HT1080 (cell line): ENCODE data around the gene PSMD5. TPM values are rescaled to one million over a fixed set of nuclear protein-coding genes. Genes with fewer than 3 reads are reported as not detected.
A peak's percentile ranks its signal among the peaks of the same experiment; 100 is the strongest.

Source experiments
- DNase-seq: peaks from one replicate; pipeline ENCODE4 v3.0.0-alpha.2; 2015; ENCODE audit warnings: low read depth
- total RNA-seq: library from RNA; depleted of rRNA; stranded (reverse); fragments of >200 nt; shearing (Covaris generic); gene quantifications from 2 replicates; pipeline ENCODE4 v1.2.3, GENCODE V29; 2014

Gene PSMD5
- total RNA-seq, 1 experiment from 2014 or later = 13.2 TPM

DNA sequence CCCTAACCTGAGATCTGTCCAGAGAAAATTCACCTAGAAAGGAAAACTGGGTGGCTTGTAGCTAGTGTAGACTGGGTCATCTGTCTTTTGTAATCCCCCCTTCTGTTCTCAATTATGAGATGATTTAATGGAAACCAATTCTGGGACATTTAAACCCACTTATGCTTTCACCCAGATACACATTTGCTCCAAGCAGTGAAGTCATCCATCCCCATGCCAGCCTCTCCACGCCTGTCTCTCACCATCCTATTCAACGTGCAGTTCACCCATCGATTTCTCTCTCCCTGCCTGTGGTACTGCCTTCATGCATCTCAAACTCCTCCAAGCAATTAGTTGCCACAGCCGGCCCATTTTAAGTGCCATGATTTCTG is 32.5 kb upstream of the PSMD5 start:
- DNase-seq = no peak

DNA sequence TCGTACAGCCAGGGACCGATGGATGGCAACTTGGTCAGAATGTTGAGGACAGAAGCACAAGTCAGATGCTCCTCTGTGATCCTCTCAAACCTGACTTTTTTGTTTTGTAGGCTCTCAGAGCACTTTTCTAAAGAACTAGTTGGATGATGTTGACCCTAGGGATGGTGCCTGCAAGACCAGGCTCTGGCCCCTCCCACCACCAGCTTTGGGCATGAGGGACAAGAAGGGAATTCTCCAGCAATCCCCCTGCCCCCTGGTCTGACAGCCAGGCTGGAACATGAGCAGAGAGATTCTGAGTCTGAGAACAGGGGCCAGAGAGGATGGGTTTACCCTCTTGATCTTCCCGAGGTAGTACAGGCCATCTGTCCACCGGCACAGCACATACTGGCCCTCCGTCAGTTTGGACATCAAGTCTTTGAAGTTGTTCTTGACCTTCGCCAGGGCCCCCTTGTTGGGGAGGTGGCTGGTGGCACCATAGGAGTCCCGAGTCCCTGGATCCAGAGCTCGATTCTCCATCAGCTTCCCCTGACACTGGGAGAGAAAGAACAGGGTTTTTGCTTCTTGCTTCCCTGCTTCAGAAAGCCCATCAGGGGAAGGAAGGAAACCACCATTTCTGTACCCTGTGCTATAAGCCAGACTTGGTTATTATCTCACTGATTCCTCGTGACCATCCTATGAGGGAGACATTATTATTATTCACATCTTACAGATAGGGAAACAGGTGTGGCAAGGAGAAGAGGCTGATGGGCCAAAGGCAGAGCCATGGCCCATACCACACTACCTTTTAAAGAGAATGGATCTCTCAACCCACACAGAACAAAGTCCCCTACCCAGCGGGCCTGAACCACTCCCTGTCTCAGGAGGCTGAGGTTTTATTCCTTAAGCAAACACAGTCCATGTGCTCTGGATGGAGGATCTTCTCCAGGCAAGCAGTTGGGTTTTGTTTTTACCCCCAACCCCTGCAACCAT is 31.8 kb upstream of the PSMD5 start:
- no peak for DNase-seq

GRCh38 chr9:120873512-120873911 is 30.8 kb upstream of the PSMD5 start:
- peak; percentile 62 for DNase-seq

DNA sequence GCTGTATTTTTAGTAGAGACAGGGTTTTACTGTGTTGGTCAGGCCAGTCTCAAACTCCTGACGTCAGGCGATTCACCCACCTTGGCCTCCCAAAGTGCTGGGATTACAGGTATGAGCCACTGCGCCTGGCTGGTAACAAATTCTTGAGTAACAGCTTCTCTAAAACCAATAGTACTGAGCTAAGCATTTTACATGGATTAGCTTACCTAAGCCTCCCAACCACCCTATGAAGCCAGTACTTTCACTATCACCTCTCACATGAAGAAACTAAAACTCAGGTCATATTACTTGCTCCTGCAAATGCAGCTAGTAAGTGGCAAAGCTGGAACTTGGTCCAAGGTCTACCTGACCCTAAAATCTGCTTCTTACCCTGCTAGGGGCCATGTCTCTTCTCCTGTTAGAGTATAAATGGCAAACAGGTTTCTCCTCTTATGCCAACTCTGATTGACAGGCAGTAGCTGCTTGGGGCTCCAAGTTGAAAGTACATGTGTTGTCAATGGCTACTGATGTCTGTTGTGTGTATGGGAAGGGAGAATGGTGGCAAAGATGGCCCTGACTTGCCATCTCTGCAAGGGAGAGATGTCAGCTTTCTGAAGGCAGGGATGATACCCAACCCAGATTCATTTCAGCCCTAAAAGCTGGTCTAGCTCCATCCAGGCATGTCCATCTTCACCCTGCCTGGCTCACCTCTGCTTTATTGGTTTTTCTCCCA is 30.2 kb upstream of the PSMD5 start:
- no peak for DNase-seq

DNA sequence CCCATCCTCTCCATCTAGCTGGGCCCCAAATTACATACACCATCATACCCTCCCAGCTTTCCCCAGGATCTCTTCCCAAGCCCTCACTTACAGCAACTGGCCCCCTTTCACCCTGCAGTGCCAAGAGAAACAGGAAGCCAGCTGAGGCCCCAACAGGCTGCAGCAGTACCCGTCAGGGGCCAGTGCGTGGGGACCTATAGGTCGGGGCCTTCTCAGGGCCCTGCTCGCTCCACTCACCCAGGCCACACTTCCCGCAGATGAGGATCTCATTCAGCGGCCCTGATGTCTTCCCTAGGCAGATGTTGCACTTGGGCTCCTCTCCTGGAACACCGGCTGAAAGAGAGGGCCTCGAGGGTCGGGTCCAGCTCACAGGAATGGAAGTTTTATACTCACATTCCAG is 27.5 kb upstream of the PSMD5 start:
- no peak for DNase-seq

GRCh38 chr9:120869726-120870125 is 27.0 kb upstream of the PSMD5 start:
- no peak for DNase-seq

- no peak for DNase-seq
Observed at GRCh38 chr9:120869360-120869687, 26.6 kb upstream of the PSMD5 start.

- DNase-seq = no peak
Observed at GRCh38 chr9:120868676-120869359, 26.1 kb upstream of the PSMD5 start.

- DNase-seq = no peak
Observed at GRCh38 chr9:120868339-120868675, 25.6 kb upstream of the PSMD5 start.

- no peak for DNase-seq
Observed at GRCh38 chr9:120867676-120868338, 25.1 kb upstream of the PSMD5 start.

DNA sequence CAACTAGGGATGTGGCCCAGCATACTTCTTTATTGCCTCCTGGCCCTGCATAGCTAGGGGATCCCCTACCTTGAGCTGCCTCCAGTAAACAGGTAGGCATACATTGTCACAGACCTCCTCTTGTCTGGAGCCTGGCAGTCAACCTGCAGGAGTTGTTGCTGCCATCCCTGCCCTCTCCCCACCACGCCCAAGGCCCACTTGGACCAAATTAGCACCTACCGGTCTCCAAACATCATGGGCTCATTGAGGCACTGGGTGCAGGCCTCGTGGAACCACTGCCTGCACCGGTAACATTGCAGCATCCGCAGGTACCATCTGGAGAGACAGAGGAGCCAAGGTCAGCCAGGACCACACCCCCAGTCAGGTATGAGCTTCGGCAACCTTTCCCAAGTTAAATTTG is 23.9 kb upstream of the PSMD5 start:
- DNase-seq = no peak

- no peak for DNase-seq
Observed at GRCh38 chr9:120865809-120866208, 23.1 kb upstream of the PSMD5 start.

DNA sequence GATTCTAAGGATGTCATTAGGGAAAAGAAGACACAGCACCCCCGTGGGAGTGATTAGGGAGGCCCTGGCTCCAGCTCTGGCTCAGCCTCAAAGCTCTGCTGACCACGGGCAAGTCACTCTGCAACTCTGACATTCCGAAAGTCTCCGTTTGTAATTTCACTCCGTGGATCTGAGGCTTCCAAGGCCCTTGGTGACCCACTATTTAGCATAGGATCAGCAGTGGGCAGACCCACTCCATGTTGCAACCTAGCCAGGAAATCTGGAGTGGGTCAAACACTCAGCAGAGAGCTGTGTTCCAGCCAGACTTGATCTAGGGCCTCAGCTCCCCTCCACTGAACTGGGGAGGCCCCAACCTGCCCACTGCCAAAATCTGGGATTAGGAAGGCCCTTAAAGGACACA is 22.5 kb upstream of the PSMD5 start:
- DNase-seq = no peak

DNA sequence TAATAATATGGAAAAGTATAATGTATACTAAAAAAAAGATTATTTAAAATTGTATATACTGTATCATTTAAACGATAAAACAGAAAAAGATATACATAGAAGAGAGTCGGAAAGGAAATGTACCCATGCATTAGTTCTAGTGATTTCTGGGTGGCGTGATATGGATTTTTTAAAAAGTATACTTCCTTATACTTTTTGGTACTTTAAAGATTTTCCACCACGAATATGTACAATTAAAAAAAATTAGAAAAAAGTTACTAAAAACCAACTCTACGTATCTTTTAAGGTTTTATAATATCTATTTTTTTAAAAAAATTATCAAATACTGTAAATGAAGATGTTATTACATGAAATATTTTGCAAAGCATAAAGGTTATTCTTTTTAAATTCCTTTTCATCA is 22.0 kb upstream of the PSMD5 start:
- no peak for DNase-seq

DNA sequence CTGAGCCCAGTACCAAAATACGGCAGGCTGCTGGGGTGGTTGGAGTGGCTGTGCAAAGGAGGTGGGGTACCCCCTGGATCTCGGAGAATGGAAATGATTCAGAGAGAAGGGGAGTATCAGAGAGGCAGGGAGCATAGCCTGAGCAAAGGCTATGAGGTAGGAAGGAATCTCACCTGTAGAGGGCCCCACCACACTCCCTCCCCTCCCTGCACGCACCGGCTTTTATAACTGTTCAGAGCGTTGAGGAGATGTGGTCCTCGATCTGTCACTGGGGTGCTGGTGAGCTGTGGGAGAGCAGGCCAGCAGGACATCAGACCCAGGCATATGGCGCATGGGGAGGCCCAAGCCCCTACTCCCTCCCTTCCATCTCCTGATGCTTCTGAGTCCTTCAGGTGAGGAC is 21.1 kb upstream of the PSMD5 start:
- DNase-seq = no peak

- DNase-seq = no peak
Observed at GRCh38 chr9:120862452-120862851, 19.7 kb upstream of the PSMD5 start.

- no peak for DNase-seq
Observed at GRCh38 chr9:120861935-120862334, 19.2 kb upstream of the PSMD5 start.

DNA sequence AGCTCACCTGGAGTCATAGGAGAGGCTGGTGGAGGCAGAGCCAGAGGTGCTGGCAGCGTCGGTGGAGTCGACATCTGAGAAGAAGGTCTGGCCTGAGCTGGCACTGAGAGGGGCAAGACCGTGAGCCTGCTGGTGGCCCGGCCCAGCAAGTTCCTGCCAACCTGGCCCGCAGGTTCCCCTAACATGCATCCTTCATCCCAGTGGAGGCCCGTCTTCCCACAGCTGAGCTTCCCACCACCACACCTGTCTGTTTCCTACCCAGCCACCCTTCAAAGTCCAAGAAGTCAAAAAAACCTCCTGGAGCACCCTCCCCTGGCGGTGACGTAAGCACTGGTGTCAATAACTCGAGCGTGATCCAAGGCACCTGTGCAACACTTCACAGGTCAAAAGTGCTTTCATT is 17.4 kb upstream of the PSMD5 start:
- DNase-seq = no peak

DNA sequence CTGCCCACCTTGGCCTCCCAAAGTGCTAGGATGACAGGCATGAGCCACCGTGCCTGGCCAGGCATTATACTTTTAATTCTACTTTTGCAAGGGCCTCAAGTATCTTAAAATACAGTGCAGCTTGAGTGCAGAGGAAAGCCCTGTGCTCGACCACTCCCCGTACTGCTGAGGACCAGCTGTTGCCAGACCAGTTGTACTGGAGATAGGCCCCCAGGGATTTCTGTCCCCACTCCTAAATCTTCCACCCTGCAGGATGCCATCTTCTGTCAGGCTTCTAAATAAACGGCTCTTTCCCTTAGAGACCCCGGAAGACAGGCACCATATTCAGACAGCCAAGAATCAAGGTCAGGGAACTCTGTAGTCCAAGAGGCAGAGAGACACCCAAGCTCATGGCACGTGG is 16.6 kb upstream of the PSMD5 start:
- no peak for DNase-seq

- no peak for DNase-seq
Observed at GRCh38 chr9:120857902-120858301, 15.2 kb upstream of the PSMD5 start.

- DNase-seq = no peak
Observed at GRCh38 chr9:120857481-120857880, 14.8 kb upstream of the PSMD5 start.

- DNase-seq = no peak
Observed at GRCh38 chr9:120856700-120857099, 14.0 kb upstream of the PSMD5 start.
